Chondrocyte (in vitro differentiated cells): ENCODE data around the gene TMEM30A. TPM values are rescaled to one million over a fixed set of nuclear protein-coding genes. Genes with fewer than 3 reads are reported as not detected.

ENCODE experiments used
- DNase-seq: peaks from one replicate; pipeline ENCODE4 v3.0.0; 2021; ENCODE audit warnings: mixed read lengths, low spot score
- H3K27ac Mint-ChIP-seq: one replicate; pipeline ENCODE4 v1.8.0; 2021; ENCODE audit warnings: mild to moderate bottlenecking, moderate library complexity, mixed read lengths; ENCODE audit not compliant: unreplicated experiment
- H3K27me3 Mint-ChIP-seq: 2 replicates; pipeline ENCODE4 v1.8.0; 2021; ENCODE audit warnings: low read depth, mixed read lengths
- H3K36me3 Mint-ChIP-seq: 2 replicates; pipeline ENCODE4 v1.8.0; 2021; ENCODE audit warnings: low read depth, mixed read lengths
- H3K4me1 Mint-ChIP-seq: 2 replicates; pipeline ENCODE4 v1.8.0; 2021; ENCODE audit warnings: low read depth, mild to moderate bottlenecking, mixed read lengths
- H3K4me3 Mint-ChIP-seq: one replicate; pipeline ENCODE4 v1.8.0; 2021; ENCODE audit warnings: mild to moderate bottlenecking, moderate library complexity, mixed read lengths; ENCODE audit not compliant: unreplicated experiment
- H3K9me3 Mint-ChIP-seq: 2 replicates; pipeline ENCODE4 v1.8.0; 2021; ENCODE audit warnings: low read depth, mixed read lengths
- CTCF ChIP-seq: fragments of 200-600 bp; sonication (generic); IDR thresholded peaks from 2 replicates; pipeline ENCODE4 v1.5.0; 2021; ENCODE audit warnings: antibody characterized with exemption, mild to moderate bottlenecking, moderate library complexity
- total RNA-seq: library from RNA; stranded (reverse); gene quantifications from 3 replicates; pipeline ENCODE4 v1.2.1, GENCODE V29; 2021

TMEM30A gene
- total RNA-seq, 1 donor from 2014 or later = 146 TPM

GRCh38 chr6:75236630-75237029 is 48.0 kb downstream of the TMEM30A start:
- no peak for DNase-seq
- H3K4me3 Mint-ChIP-seq = no peak overlapping the region

GRCh38 chr6:75235271-75235670 is 49.3 kb downstream of the TMEM30A start:
- H3K27me3 Mint-ChIP-seq = no peaks in the 10 kb centered on the region
- no peak for TF ChIP-seq CTCF
- no peaks in the 10 kb centered on the region for H3K9me3 Mint-ChIP-seq
- peak overlapping the region; percentile 33 for H3K27ac Mint-ChIP-seq
- no peak for DNase-seq
- H3K36me3 Mint-ChIP-seq = peaks cover 24% of the 10 kb centered on the region
- H3K4me1 Mint-ChIP-seq = peaks cover 14% of the 10 kb centered on the region
- H3K4me3 Mint-ChIP-seq = no peak overlapping the region

More at GRCh38 chr6:75236630-75237029, 48.0 kb downstream of the TMEM30A start:
- H3K27ac Mint-ChIP-seq = no peak overlapping the region
- TF ChIP-seq CTCF = no peak
- no peaks in the 10 kb centered on the region for H3K27me3 Mint-ChIP-seq
- H3K4me1 Mint-ChIP-seq = peaks cover 13% of the 10 kb centered on the region
- H3K9me3 Mint-ChIP-seq = no peaks in the 10 kb centered on the region
- H3K36me3 Mint-ChIP-seq = peaks cover 24% of the 10 kb centered on the region

GRCh38 chr6:75234126-75234865 is 50.3 kb downstream of the TMEM30A start:
- Mint-ChIP-seq H3K27ac (no peak overlapping the region), H3K9me3 (no peaks in the 10 kb centered on the region), H3K36me3 (peaks cover 17% of the 10 kb centered on the region), H3K4me1 (peaks cover 15% of the 10 kb centered on the region), H3K4me3 (no peak overlapping the region), H3K27me3 (no peaks in the 10 kb centered on the region)
- no peak for TF ChIP-seq CTCF
- DNase-seq = no peak

GRCh38 chr6:75233092-75233615 is 51.4 kb downstream of the TMEM30A start:
- DNase-seq = no peak
- Mint-ChIP-seq H3K9me3 (no peaks in the 10 kb centered on the region), H3K36me3 (peaks cover 14% of the 10 kb centered on the region), H3K27ac (no peak overlapping the region), H3K4me1 (peaks cover 15% of the 10 kb centered on the region), H3K27me3 (no peaks in the 10 kb centered on the region), H3K4me3 (no peak overlapping the region)
- TF ChIP-seq CTCF = no peak

GRCh38 chr6:75230484-75231325 is 53.9 kb downstream of the TMEM30A start:
- H3K27ac Mint-ChIP-seq = no peak overlapping the region
- H3K27me3 Mint-ChIP-seq = no peaks in the 10 kb centered on the region
- peaks cover 15% of the 10 kb centered on the region for H3K4me1 Mint-ChIP-seq
- no peaks in the 10 kb centered on the region for H3K36me3 Mint-ChIP-seq
- peak; percentile 94 for TF ChIP-seq CTCF
- no peak overlapping the region for H3K4me3 Mint-ChIP-seq
- H3K9me3 Mint-ChIP-seq = peaks cover 6% of the 10 kb centered on the region
- no peak for DNase-seq
